GM23248 (cell line): ENCODE data around the gene SMC6.

Source experiments
- EZH2 ChIP-seq: fragments of 200-600 bp; sonication (generic); IDR thresholded peaks from 2 replicates; pipeline ENCODE4 v1.6.1; 2018; ENCODE audit warnings: antibody characterized with exemption, mild to moderate bottlenecking; ENCODE audit not compliant: insufficient read depth, poor library complexity, severe bottlenecking
- EZH2phosphoT487 ChIP-seq: fragments of 200-600 bp; sonication (generic); IDR thresholded peaks from 2 replicates; pipeline ENCODE4 v1.6.1; 2018; ENCODE audit warnings: antibody characterized with exemption, moderate library complexity, mild to moderate bottlenecking, low read depth; ENCODE audit not compliant: insufficient read depth

DNA sequence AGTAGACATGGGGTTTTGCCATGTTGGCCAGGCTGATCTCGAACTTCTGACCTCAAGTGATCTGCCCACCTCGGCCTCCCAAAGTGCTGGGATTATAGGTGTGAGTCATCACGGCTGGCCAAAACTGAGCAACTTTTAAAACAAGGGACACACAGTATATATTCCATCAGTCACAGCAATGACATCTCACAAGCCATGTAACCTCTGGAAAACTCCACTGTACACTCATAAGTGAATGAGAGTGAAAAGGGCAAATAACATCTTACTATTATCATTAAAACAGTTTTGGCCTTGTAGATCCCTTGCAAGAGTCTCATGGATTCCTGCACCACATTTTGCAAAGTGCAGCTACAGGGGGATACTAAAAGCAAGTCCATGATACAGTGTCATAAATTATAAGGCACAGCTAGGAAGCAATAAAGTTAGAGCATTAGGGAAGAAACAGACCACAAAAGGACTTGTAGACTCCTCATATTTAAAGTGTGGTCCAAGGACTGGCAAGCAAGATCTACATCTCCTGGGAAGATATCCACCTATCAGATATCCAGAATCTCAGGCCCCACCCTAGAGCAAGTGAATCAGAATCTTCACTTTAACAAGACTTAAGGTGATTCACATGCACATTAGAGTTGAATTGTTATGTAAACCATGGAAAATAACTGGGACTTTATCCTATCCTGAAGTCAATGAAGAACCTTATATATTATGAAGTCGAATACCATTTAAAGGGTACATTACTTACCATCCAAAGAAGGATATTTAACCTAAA is 5.7 kb downstream of the SMC6 start:
- TF ChIP-seq EZH2phosphoT487 (no peak), EZH2 (no peak)
